ENCODE measurements around the gene SRXN1. TPM values are rescaled to one million over a fixed set of nuclear protein-coding genes. Genes with fewer than 3 reads are reported as not detected.

The SRXN1 gene
- total RNA-seq, 1 experiment from 2014 or later, result 42.6 TPM

GRCh38 chr20:658731-659291 lies 5.8 kb upstream of the SRXN1 start:
- ChIA-PET CTCF (interaction anchor here (0.6 to 1.3 kb wide), 3 partner anchors 8 to 13 kb away, joined by 3 to 4 read pairs (median 4); no protein-coding TSS in a partner anchor), POLR2A (no interaction called here)
- Mint-ChIP-seq H3K36me3 (ENCODE audit: insufficient read depth, unreplicated experiment) (no peaks in the 10 kb centered on the region), H3K27ac (ENCODE audit: low read depth, unreplicated experiment) (no peak overlapping the region), H3K27me3 (ENCODE audit: insufficient read depth, unreplicated experiment) (peaks cover 13% of the 10 kb centered on the region), H3K9me3 (ENCODE audit: unreplicated experiment) (no peaks in the 10 kb centered on the region), H3K4me3 (ENCODE audit: unreplicated experiment) (no peak overlapping the region), H3K4me1 (ENCODE audit: insufficient read depth, unreplicated experiment) (peaks cover 17% of the 10 kb centered on the region)
- intact Hi-C loops (cut with micrococcal nuclease), result no loop called here
- no peak for TF ChIP-seq CTCF (IDR thresholded peaks at IDR 0.05; ENCODE audit: unreplicated experiment)
- no TSS peak for BruUV-seq (replicated peaks)
- no peak for DNase-seq (ENCODE audit: unreplicated experiment)

GRCh38 chr20:658202-658601 lies 5.2 kb upstream of the SRXN1 start:
- H3K27me3 Mint-ChIP-seq (ENCODE audit: insufficient read depth, unreplicated experiment), result peaks cover 9% of the 10 kb centered on the region
- intact Hi-C loops (cut with micrococcal nuclease), result no loop called here
- DNase-seq (ENCODE audit: unreplicated experiment), result no peak
- H3K36me3 Mint-ChIP-seq (ENCODE audit: insufficient read depth, unreplicated experiment), result no peaks in the 10 kb centered on the region
- ChIA-PET POLR2A (interaction anchor here (1.2 kb wide), 1 partner anchor 13 kb away, joined by 3 read pairs; no protein-coding TSS in a partner anchor), CTCF (interaction anchor here (0.6 to 1.3 kb wide), 3 partner anchors 8 to 12 kb away, joined by 3 to 4 read pairs (median 4); no protein-coding TSS in a partner anchor)
- peaks cover 17% of the 10 kb centered on the region for H3K4me1 Mint-ChIP-seq (ENCODE audit: insufficient read depth, unreplicated experiment)
- no TSS peak for BruUV-seq (replicated peaks)
- H3K27ac Mint-ChIP-seq (ENCODE audit: low read depth, unreplicated experiment), result no peak overlapping the region
- H3K9me3 Mint-ChIP-seq (ENCODE audit: unreplicated experiment), result no peaks in the 10 kb centered on the region
- no peak for TF ChIP-seq CTCF (IDR thresholded peaks at IDR 0.05; ENCODE audit: unreplicated experiment)
- no peak overlapping the region for H3K4me3 Mint-ChIP-seq (ENCODE audit: unreplicated experiment)

- POLR2A ChIA-PET, result no interaction called here
- Mint-ChIP-seq H3K27me3 (ENCODE audit: insufficient read depth, unreplicated experiment) (no peaks in the 10 kb centered on the region), H3K27ac (ENCODE audit: low read depth, unreplicated experiment) (no peak overlapping the region), H3K4me3 (ENCODE audit: unreplicated experiment) (peak overlapping the region; percentile 29), H3K9me3 (ENCODE audit: unreplicated experiment) (no peaks in the 10 kb centered on the region), H3K36me3 (ENCODE audit: insufficient read depth, unreplicated experiment) (no peaks in the 10 kb centered on the region), H3K4me1 (ENCODE audit: insufficient read depth, unreplicated experiment) (peaks cover 22% of the 10 kb centered on the region)
- TF ChIP-seq CTCF (IDR thresholded peaks at IDR 0.05; ENCODE audit: unreplicated experiment), result no peak
- intact Hi-C loops (cut with micrococcal nuclease), result no loop called here
- no peak for DNase-seq (ENCODE audit: unreplicated experiment)
- no TSS peak for BruUV-seq (replicated peaks)
- CTCF ChIA-PET, result interaction anchor here (0.6 to 2.2 kb wide), 5 partner anchors 12 to 95 kb away, joined by 3 to 8 read pairs (median 3); no protein-coding TSS in a partner anchor
Observed at GRCh38 chr20:655726-656624, 3.0 kb upstream of the SRXN1 start.

GRCh38 chr20:654417-654750 lies 1.4 kb upstream of the SRXN1 start:
- intact Hi-C loops (cut with micrococcal nuclease), result no loop called here
- peaks cover 20% of the 10 kb centered on the region for H3K4me1 Mint-ChIP-seq (ENCODE audit: insufficient read depth, unreplicated experiment)
- H3K9me3 Mint-ChIP-seq (ENCODE audit: unreplicated experiment), result no peaks in the 10 kb centered on the region
- peak overlapping the region; percentile 30 for H3K4me3 Mint-ChIP-seq (ENCODE audit: unreplicated experiment)
- H3K27me3 Mint-ChIP-seq (ENCODE audit: insufficient read depth, unreplicated experiment), result no peaks in the 10 kb centered on the region
- no peak overlapping the region for H3K27ac Mint-ChIP-seq (ENCODE audit: low read depth, unreplicated experiment)
- no peak for TF ChIP-seq CTCF (IDR thresholded peaks at IDR 0.05; ENCODE audit: unreplicated experiment)
- ChIA-PET POLR2A (interaction anchor here (0.6 to 1.4 kb wide), 3 partner anchors 12 to 173 kb away, joined by 3 to 5 read pairs (median 3); no protein-coding TSS in a partner anchor), CTCF (interaction anchor here (1.0 to 1.1 kb wide), 2 partner anchors 93 to 94 kb away, joined by 3 read pairs; no protein-coding TSS in a partner anchor)
- peaks cover 8% of the 10 kb centered on the region for H3K36me3 Mint-ChIP-seq (ENCODE audit: insufficient read depth, unreplicated experiment)
- no peak for DNase-seq (ENCODE audit: unreplicated experiment)
- BruUV-seq (replicated peaks), result no TSS peak

All from MCF 10A (cell line).